ENCODE measurements around the gene DHRS9.

Gene DHRS9

GRCh38 chr2:169065864-169066517 lies 3.4 kb upstream of the DHRS9 start:
- no peak for DNase-seq

DNA sequence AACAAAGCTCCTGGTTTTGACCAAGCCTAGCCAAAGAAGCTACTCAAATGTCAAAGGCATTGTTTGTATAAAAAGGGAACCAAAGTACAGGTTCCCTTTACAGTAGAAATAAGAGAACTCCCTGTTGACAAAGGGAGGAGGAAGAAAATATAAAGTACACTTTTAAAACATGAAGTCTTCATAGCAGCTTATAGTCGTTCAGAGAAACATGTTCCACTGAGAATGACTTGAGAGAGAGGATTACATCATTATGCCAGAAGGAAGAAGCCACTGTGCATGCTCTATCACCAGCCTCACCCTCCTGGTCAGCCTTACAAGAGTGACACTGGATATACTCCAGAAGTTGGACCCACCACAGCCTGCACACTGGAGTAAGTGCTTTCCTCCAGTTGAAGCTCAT lies 2.5 kb upstream of the DHRS9 start:
- no peak for DNase-seq

GRCh38 chr2:169069833-169070232 lies 470 bp downstream of the DHRS9 start:
- no peak for DNase-seq

- DNase-seq: no peak
Measured at GRCh38 chr2:169071455-169071854, 2.1 kb downstream of the DHRS9 start.

GRCh38 chr2:169072163-169072925 lies 3.0 kb downstream of the DHRS9 start:
- no peak for DNase-seq

DNA sequence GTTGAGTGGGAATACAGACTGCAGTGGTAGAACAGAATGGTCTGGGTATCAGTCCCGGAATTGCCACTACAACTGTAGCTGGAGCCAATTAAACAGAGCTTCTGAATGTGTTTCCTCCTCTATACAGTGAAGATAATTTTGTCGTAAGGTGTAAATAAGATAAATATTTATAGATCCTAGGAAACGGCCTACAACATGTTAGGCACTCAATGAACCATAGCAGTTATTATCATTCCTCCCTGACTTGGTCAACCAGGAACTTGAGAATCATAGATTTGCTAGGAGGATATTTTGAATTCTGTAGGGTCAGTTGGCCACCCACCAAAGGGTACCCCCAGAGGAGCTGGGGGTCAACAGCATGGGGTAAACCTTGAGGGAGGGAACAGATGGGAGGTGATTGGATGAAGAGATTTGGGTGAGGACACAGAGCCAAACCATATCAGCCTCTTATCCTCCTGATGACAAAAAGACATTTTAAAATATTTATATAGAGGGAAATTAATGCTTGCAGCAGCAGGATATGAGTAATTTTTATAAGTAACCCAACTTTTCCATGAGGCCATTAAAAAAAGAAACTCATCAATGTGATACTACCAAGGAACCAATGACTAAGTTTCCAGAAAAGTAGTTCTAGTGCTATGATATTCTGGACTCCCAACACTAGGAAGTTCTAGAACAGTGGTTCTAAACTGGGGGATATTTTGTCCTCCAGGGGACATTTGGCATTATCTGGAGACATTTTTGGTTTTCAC lies 4.0 kb downstream of the DHRS9 start:
- no peak for DNase-seq

DNA sequence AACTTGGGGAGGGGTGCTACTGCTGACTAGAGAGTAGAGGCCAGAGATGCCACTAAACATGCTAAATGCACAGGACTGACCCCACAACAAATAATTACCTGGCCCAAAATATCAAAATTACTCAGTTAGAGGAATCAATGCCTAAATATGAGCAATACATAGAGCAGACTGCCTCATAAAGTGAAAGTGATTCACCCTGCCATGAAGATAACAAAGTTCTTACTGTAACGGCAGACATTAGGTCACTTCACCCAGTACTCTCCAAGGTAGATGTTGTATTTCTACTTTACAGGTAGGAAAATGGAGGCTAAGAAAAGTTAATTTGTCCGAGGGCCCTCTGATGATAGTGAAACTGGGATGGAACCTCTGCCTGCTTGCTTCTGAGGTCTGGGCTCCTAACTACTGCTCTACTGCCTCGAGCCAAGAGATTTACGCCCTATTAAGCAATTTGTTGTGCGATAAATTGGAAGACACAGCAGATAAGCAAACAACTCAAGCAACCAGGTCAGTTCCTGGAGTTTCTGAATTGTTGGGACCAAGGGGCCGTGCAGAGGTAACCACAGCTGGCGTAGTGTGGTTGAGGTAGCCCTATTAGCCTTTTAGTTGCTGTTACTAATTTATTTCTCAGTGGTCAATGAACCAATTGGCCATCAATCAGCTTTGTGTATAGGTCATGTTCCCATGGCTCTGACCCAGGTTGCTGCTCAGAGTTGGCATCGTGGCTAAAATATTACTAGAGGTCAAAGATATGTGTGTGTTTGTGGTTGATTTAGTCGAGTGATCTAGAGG lies 4.8 kb downstream of the DHRS9 start:
- DNase-seq: no peak

DNA sequence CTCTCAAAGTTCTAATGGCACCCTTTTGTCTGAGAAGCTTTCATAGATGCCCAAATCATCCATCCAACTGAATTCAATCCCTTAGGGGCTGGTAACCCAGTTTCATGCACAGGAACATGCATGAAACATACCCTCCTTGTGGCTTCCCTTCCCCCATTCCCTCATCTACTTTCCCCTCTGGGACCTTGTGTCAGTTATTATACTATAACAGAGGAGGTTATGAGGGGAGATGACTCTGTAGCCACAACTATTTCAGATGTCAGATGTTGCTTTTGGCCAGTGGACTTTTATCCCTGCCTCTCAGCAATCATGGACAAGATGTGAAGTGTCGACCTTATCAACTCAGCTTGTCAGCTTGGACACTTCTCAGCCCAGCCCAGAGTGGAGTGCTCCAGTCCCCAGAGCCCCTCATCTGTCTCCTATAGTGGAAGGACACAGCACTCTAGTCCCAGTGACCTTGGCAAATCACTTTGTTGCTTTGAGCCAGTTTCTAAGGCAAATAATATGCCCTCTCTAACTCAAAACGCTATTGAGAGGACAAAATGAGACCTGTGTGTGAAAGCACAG lies 8.4 kb downstream of the DHRS9 start:
- no peak for DNase-seq

DNA sequence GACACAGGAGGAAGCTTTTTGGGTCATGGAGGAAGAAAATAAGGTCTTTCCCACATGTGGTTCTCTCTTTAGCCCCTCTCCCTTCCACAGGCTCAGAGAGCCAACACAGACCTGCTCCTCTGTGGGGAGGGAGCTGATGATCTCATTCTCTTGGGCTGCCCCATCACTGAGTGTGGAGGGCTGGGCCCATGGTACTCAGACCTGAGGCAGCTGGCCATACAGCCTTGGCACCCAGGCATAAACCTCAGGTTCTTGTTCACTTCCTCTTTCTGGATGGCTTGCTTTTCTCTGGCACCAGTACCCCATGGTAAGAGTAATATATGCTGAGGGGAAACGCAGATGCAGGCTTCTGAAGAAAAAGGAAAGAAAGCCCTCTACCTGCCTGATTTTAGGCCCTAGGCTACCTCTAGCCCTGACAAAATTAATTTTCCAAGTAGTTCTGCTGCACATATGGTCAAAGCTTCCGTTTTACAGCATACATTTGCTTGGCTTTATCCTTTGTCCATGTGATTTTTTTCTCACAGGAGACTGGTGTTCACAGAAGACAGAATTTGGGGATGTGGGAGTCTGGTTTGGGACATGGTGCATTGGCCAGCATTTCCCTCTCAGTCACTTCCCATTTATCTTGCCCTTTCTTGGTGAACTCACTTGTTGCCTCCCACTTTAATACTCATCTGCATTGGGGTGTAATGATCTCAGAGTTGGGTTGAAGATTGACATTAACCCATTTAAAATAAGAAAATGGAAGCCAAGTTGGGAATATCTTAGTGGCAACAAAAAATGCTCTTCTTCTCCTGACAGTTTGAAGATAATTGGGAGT lies 11.1 kb downstream of the DHRS9 start:
- no peak for DNase-seq

DNA sequence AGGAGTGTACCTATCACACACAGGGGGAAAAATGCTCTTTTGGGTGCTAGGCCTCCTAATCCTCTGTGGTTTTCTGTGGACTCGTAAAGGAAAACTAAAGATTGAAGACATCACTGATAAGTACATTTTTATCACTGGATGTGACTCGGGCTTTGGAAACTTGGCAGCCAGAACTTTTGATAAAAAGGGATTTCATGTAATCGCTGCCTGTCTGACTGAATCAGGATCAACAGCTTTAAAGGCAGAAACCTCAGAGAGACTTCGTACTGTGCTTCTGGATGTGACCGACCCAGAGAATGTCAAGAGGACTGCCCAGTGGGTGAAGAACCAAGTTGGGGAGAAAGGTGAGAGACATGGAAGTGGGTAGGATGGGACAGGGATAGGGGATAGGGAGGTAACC lies 12.2 kb downstream of the DHRS9 start:
- no peak for DNase-seq

GRCh38 chr2:169082995-169083394 lies 13.6 kb downstream of the DHRS9 start:
- DNase-seq: no peak

GRCh38 chr2:169086893-169087467 lies 17.6 kb downstream of the DHRS9 start:
- DNase-seq: no peak

GRCh38 chr2:169087757-169088379 lies 18.5 kb downstream of the DHRS9 start:
- no peak for DNase-seq

- DNase-seq: no peak
Measured at GRCh38 chr2:169089182-169089581, 19.8 kb downstream of the DHRS9 start.

DNA sequence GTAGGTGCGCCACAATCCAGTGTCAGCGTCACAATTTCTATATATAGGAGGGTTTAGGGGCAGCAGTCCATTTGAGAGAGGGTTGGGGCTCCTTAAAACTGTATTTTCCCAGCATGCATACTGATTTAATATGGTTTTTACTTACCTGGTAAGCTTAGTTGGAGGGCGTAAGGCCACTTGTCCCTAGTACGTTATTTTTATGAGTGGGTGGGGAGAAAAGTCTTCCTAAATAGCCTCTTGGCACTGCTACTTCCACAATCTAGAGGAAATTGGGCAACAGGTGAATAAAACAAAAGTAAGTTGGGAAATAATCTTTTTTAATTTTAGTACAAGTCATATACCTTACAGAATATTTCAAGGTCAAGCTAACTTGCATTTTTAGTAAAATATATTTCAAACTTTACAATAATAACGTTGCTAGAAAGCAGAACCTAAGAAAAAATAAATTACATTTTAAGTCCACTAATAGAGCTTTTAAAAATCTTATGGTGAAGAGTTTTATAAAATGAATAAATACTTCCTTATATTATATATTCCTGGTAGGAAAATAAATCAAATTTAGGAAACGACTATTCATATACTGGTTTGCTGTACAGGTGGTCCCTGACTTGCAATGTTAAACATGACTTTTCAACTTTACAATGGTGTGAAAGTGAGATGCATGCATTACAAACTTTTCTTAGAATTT lies 20.9 kb downstream of the DHRS9 start:
- no peak for DNase-seq

GRCh38 chr2:169091256-169091655 lies 21.9 kb downstream of the DHRS9 start:
- no peak for DNase-seq

GRCh38 chr2:169091761-169092519 lies 22.6 kb downstream of the DHRS9 start:
- DNase-seq: no peak

GRCh38 chr2:169093535-169093934 lies 24.2 kb downstream of the DHRS9 start:
- DNase-seq: no peak

DNA sequence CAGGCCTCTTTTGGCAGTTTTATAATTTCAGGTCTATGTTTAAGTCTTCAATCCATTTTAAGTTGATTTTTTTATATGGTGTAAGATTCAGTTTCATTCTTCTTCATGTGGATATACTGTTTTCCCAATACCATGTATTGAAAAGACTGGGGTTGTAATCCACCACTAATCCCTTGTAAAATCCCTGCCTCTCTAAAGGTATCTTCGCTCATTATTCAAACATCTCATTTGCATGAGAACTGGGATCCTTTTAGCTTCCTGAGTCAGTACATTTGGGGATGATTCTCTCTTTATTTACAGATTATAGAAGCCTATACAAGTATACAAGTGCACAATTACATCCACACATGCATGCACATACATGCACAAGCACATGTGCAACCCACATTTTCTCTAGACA lies 25.3 kb downstream of the DHRS9 start:
- DNase-seq: no peak
